Activated CD8-positive, alpha-beta T cell treated with anti-CD3 and anti-CD28 coated beads for 36 hours (primary cell): Measurements from ENCODE around the gene CDH13. TPM values are rescaled to one million over a fixed set of nuclear protein-coding genes. Genes with fewer than 3 reads are reported as not detected.

Experiments
- ATAC-seq: fragments of 200-7000 bp; cut with Tn5 transposase; one replicate; pipeline ENCODE4 v1.10.0; 2021; ENCODE audit warnings: mild to moderate bottlenecking, moderate library complexity
- CTCF ChIA-PET: fragments of 350-600 bp; sonication (Branson Sonifier 250); formaldehyde crosslinking; loops from one replicate; lab custom pipeline; 2021; ENCODE audit warnings: antibody characterized with exemption; lab: Charles Lee
- POLR2A ChIA-PET: fragments of 350-600 bp; sonication (Branson Sonifier 250); formaldehyde crosslinking; loops from one replicate; lab custom pipeline; 2021; ENCODE audit warnings: antibody characterized with exemption; lab: Charles Lee
- DNase-seq: peaks from one replicate; pipeline ENCODE4 v3.0.0-alpha.2; 2020
- H3K27ac Mint-ChIP-seq: one replicate; pipeline ENCODE4 v1.8.0; 2021; ENCODE audit warnings: mild to moderate bottlenecking, mixed read lengths
- H3K27me3 Mint-ChIP-seq: one replicate; pipeline ENCODE4 v1.8.0; 2021; ENCODE audit warnings: mixed read lengths
- H3K36me3 Mint-ChIP-seq: one replicate; pipeline ENCODE4 v1.8.0; 2021; ENCODE audit warnings: low read depth, mixed read lengths
- H3K4me1 Mint-ChIP-seq: one replicate; pipeline ENCODE4 v1.8.0; 2021; ENCODE audit warnings: low read depth, mixed read lengths
- H3K4me3 Mint-ChIP-seq: one replicate; pipeline ENCODE4 v1.8.0; 2021; ENCODE audit warnings: mild to moderate bottlenecking, moderate library complexity, mixed read lengths
- H3K9me3 Mint-ChIP-seq: one replicate; pipeline ENCODE4 v1.8.0; 2021; ENCODE audit warnings: mixed read lengths
- intact Hi-C: fragments of 100-400 bp; cut with micrococcal nuclease; formaldehyde crosslinking; loops from one replicate; pipeline ENCODE4 v1.10.0; 2022
- total RNA-seq, 2 experiments: library from RNA; stranded (reverse); gene quantifications; one replicate each; pipeline ENCODE4 v1.2.3, GENCODE V29; 2021
- TF ChIP-seq, protein P1 (sequence below): fragments of 200-600 bp; IDR thresholded peaks from one replicate; pipeline ENCODE4 v1.8.0; 2022; ENCODE audit warnings: antibody characterized with exemption, mild to moderate bottlenecking

The CDH13 gene
- total RNA-seq, 2 experiments from 2014 or later, result not detected

DNA sequence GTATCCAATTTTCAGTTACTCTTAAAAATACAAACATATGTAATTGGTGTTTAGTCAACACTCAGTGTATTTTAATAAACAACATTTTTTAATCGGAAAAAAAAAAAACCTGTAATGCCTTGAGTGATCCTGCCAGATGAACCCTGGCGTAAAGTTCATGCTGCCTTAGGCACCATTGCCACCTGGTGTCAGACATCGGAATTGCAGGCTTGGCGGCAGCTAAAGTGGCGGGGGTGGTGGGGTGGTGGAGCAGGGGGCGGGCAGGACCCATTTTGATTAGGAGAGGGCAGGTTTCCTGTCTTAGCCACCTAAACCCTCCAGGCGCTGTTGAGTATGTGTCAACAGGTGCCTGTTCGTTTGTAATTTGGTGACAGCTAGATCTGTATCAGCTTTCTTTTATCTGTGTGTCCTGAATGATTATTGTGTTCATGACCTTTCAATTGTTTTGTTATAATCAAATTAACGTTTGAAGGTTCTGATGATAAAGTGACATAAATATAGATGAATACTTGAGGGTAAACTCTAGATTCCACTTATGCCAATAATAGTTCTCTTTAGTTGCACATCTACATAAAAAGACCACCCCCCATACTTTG, 588.7 kb downstream of the CDH13 start:
- Mint-ChIP-seq H3K36me3 (no peaks in the 10 kb centered on the region), H3K4me3 (no peak overlapping the region), H3K9me3 (peaks cover 1% of the 10 kb centered on the region), H3K27me3 (peaks cover 3% of the 10 kb centered on the region), H3K27ac (no peak overlapping the region), H3K4me1 (no peaks in the 10 kb centered on the region)
- POLR2A ChIA-PET, result no interaction called here
- TF ChIP-seq, protein P1, sequence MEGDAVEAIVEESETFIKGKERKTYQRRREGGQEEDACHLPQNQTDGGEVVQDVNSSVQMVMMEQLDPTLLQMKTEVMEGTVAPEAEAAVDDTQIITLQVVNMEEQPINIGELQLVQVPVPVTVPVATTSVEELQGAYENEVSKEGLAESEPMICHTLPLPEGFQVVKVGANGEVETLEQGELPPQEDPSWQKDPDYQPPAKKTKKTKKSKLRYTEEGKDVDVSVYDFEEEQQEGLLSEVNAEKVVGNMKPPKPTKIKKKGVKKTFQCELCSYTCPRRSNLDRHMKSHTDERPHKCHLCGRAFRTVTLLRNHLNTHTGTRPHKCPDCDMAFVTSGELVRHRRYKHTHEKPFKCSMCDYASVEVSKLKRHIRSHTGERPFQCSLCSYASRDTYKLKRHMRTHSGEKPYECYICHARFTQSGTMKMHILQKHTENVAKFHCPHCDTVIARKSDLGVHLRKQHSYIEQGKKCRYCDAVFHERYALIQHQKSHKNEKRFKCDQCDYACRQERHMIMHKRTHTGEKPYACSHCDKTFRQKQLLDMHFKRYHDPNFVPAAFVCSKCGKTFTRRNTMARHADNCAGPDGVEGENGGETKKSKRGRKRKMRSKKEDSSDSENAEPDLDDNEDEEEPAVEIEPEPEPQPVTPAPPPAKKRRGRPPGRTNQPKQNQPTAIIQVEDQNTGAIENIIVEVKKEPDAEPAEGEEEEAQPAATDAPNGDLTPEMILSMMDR, result peak; percentile 87
- intact Hi-C loops, result no loop called here
- DNase-seq (peak; percentile 64), ATAC-seq (no peak)
- CTCF ChIA-PET, result interaction anchor here (0.6 to 3.2 kb wide), 7 partner anchors 10 to 952 kb away, joined by 3 to 9 read pairs (median 4); no protein-coding TSS in a partner anchor

DNA sequence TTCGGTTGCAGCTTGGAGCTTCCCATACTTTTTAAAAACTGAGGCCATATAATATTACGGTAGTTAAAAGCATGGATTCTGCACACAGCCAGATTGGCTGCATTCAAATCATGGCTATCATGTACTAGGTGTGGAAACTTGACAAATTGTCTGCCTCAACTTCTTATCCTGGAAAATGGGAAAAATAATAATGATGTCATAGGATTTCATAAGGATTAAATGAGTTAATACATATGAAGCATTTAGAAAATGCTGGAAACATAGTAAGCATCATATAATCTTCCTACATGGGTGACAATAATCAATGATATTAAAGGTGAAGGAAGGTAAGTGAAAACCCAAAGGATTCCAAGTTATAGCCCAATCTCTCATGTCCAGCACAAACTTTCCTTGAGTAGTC, 592.5 kb downstream of the CDH13 start:
- intact Hi-C loops, result no loop called here
- Mint-ChIP-seq H3K9me3 (peaks cover 1% of the 10 kb centered on the region), H3K27ac (no peak overlapping the region), H3K4me1 (no peaks in the 10 kb centered on the region), H3K4me3 (no peak overlapping the region), H3K36me3 (no peaks in the 10 kb centered on the region), H3K27me3 (peaks cover 3% of the 10 kb centered on the region)
- CTCF ChIA-PET, result no interaction called here
- ATAC-seq, result no peak
- TF ChIP-seq, protein P1, result no peak
- POLR2A ChIA-PET, result no interaction called here
- DNase-seq, result no peak

DNA sequence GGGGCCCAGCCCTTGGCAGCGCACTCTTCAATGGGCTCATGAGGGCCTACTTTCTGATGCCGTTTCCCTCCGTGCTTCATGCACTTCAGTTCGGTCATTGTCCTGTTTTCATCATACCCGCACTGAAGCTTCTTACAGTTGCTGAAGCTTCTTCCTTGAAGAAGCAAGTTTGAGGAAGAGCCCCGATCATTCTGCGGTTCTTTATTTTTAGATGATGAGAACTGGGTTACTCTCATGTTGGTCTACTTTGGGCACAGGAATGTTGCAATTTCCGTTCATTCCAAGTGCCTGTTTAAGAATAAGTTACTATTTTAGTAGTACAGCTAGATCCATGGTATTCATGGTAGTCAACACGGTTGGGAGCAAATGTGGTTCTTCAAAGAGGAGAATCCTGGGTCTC, 593.3 kb downstream of the CDH13 start:
- POLR2A ChIA-PET, result no interaction called here
- no peaks in the 10 kb centered on the region for H3K36me3 Mint-ChIP-seq
- H3K27me3 Mint-ChIP-seq, result peaks cover 3% of the 10 kb centered on the region
- H3K4me1 Mint-ChIP-seq, result no peaks in the 10 kb centered on the region
- DNase-seq (no peak), ATAC-seq (no peak)
- H3K9me3 Mint-ChIP-seq, result peaks cover 1% of the 10 kb centered on the region
- CTCF ChIA-PET, result interaction anchor here (1.3 kb wide), 1 partner anchor 957 kb away, joined by 3 read pairs; no protein-coding TSS in a partner anchor
- TF ChIP-seq, protein P1, result no peak
- H3K27ac Mint-ChIP-seq, result no peak overlapping the region
- H3K4me3 Mint-ChIP-seq, result no peak overlapping the region
- intact Hi-C loops, result no loop called here

DNA sequence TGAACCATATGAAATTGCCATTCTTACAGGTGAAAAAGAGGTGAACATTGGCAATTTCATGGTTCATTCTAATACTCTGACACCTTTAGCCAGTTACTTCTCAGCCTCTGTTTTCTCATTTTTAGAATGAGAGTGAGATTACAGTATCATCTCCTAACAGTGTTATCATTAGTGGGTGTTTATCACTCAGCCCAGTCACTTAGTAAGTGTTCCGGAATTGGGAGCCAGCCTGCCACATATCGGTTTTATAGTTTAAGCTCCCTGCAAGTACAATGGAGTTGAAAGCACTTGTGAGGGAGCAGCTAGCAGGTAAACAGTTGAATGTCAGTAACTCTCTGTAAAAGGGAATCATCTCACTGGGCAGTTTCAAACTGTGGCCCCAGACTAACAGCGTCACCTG, 597.9 kb downstream of the CDH13 start:
- CTCF ChIA-PET, result no interaction called here
- Mint-ChIP-seq H3K4me1 (no peaks in the 10 kb centered on the region), H3K27me3 (peaks cover 5% of the 10 kb centered on the region), H3K36me3 (no peaks in the 10 kb centered on the region), H3K4me3 (no peak overlapping the region), H3K27ac (no peak overlapping the region), H3K9me3 (no peaks in the 10 kb centered on the region)
- intact Hi-C loops, result no loop called here
- POLR2A ChIA-PET, result no interaction called here
- TF ChIP-seq, protein P1, result no peak
- ATAC-seq (no peak), DNase-seq (no peak)

DNA sequence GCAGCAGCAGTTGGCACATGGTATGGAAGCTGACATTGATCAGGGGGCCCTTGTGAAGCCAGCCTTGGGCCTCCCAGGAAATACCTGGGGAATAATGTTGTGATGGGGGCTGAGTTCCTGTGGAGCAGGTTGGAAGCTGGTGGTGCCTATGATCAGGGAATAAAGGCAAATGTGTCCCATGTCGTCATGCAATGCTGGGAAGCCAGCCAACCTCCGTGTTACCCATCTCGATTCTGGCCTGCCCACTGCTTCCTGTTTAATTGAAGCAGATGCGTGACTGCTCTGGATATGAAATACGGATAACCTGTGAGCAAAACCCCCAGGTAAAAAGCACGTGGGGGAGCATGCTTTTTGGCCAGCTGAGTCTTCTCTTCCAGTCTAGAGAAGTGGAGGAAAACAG, 600.6 kb downstream of the CDH13 start:
- ChIA-PET POLR2A (no interaction called here), CTCF (interaction anchor here (1.7 kb wide), 1 partner anchor 12 kb away, joined by 4 read pairs; no protein-coding TSS in a partner anchor)
- TF ChIP-seq, protein P1, result no peak
- H3K36me3 Mint-ChIP-seq, result no peaks in the 10 kb centered on the region
- H3K27ac Mint-ChIP-seq, result no peak overlapping the region
- no peak overlapping the region for H3K4me3 Mint-ChIP-seq
- ATAC-seq (no peak), DNase-seq (no peak)
- H3K9me3 Mint-ChIP-seq, result no peaks in the 10 kb centered on the region
- intact Hi-C loops, result no loop called here
- H3K27me3 Mint-ChIP-seq, result peaks cover 5% of the 10 kb centered on the region
- H3K4me1 Mint-ChIP-seq, result no peaks in the 10 kb centered on the region
